IMR-90 (cell line): ENCODE measurements around the gene PRSS3.
"Not testable (repeated sequence)": the region's sequence is repeated elsewhere in the genome, so short reads cannot be mapped to it uniquely, and the experiment has no call there.

Experiments
- BHLHE40 ChIP-seq: fragments of 150-350 bp; IDR thresholded peaks from 2 replicates; pipeline ENCODE4 v1.6.1; 2016; ENCODE audit warnings: mild to moderate bottlenecking, low read depth, low read length
- CTCF ChIP-seq: conservative IDR thresholded peaks from 2 replicates; pipeline ENCODE4 v1.5.1; 2012; ENCODE audit warnings: mild to moderate bottlenecking, low read depth, low read length, improper control_type of control experiment
- POLR2A ChIP-seq: IDR thresholded peaks from 2 replicates; pipeline ENCODE4 v1.6.1; 2012; ENCODE audit warnings: mild to moderate bottlenecking, low read depth, low read length

- TF ChIP-seq POLR2A, CTCF, BHLHE40: not testable (repeated sequence)
Observed at GRCh38 chr9:33752789-33753188, 42.6 kb upstream of the PRSS3 start.
